ENCODE data around the gene DOK3.
A peak's percentile ranks its signal among the peaks of the same experiment; 100 is the strongest.

Gene DOK3

DNA sequence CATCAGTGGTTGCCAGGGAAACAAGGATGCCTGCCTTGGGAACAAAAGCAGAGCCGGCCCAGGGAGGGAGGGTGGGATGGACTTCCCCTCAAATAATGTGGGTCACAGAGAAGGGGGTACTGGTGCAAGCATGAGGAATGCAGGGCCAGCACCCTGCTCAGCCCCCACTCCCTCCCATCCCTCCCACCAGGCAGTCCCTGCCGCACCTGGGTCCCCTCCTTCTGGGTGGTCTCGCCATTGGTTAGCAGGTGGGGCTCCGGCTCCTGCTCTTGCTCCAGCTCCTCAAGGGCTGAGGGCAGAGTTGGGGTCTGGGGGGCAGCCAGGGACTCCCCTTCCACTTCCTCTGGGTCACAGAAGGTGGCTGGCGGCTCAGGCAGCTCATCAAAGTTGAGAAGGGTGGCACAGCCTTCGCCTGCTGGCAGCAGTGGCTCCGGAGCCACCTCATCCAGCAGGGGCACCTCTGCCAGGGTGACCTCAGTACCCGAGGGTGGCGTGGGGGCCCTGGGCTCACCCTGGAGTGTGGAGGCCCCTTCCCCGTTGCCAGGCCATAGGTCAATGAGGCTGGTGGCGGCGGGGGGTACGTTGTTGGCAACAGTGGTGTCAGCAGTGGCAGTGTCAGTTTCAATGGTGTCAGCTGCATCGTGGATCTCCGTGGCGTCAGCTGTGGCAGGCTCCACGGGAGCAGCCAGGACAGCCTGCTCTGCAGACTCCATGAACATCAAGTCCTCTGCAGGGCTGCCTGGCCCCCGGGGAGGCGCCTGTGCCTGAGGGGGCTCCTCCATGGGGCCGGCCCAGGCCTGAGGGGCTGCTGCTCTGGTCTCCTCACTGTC, 51.6 kb downstream of the DOK3 start:
- no peak overlapping the region for H2AFZ ChIP-seq (ENCODE audit: low read depth, low read length)
- H3K27ac ChIP-seq (ENCODE audit: low read length): no peak overlapping the region
- H3K4me3 ChIP-seq (ENCODE audit: low read depth in 1 of 2, low read length in 2 of 2): no peak overlapping the region
- H4K20me1 ChIP-seq (ENCODE audit: insufficient read depth, low read length): peaks cover 42% of the 10 kb centered on the region
- TF ChIP-seq, protein P1, sequence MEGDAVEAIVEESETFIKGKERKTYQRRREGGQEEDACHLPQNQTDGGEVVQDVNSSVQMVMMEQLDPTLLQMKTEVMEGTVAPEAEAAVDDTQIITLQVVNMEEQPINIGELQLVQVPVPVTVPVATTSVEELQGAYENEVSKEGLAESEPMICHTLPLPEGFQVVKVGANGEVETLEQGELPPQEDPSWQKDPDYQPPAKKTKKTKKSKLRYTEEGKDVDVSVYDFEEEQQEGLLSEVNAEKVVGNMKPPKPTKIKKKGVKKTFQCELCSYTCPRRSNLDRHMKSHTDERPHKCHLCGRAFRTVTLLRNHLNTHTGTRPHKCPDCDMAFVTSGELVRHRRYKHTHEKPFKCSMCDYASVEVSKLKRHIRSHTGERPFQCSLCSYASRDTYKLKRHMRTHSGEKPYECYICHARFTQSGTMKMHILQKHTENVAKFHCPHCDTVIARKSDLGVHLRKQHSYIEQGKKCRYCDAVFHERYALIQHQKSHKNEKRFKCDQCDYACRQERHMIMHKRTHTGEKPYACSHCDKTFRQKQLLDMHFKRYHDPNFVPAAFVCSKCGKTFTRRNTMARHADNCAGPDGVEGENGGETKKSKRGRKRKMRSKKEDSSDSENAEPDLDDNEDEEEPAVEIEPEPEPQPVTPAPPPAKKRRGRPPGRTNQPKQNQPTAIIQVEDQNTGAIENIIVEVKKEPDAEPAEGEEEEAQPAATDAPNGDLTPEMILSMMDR (IDR thresholded peaks at IDR 0.05; ENCODE audit: borderline replicate concordance, extremely low read depth, low read length, poor library complexity, severe bottlenecking): no peak
- no peak for TF ChIP-seq EZH2 (IDR thresholded peaks at IDR 0.05; ENCODE audit: borderline replicate concordance, low read depth, low read length, severe bottlenecking)
- ATAC-seq (ENCODE audit: insufficient read depth, low read depth): no peak
- no peak overlapping the region for H3K4me2 ChIP-seq (ENCODE audit: insufficient read depth, low read length)
- DNase-seq: no peak
- H3K27me3 ChIP-seq (ENCODE audit: insufficient read depth, low read length, poor library complexity): no peaks in the 10 kb centered on the region
- no peak overlapping the region for H3K9ac ChIP-seq (ENCODE audit: low read depth, low read length)
- H3K4me1 ChIP-seq (ENCODE audit: insufficient read depth, low read length): peaks cover 30% of the 10 kb centered on the region
- H3K36me3 ChIP-seq (ENCODE audit: insufficient read depth, low read length): peaks cover 34% of the 10 kb centered on the region
- H3K9me3 ChIP-seq (ENCODE audit: insufficient read depth, low read length, severe bottlenecking): no peaks in the 10 kb centered on the region
- H3K79me2 ChIP-seq (ENCODE audit: insufficient read depth, low read length): no peaks in the 10 kb centered on the region

DNA sequence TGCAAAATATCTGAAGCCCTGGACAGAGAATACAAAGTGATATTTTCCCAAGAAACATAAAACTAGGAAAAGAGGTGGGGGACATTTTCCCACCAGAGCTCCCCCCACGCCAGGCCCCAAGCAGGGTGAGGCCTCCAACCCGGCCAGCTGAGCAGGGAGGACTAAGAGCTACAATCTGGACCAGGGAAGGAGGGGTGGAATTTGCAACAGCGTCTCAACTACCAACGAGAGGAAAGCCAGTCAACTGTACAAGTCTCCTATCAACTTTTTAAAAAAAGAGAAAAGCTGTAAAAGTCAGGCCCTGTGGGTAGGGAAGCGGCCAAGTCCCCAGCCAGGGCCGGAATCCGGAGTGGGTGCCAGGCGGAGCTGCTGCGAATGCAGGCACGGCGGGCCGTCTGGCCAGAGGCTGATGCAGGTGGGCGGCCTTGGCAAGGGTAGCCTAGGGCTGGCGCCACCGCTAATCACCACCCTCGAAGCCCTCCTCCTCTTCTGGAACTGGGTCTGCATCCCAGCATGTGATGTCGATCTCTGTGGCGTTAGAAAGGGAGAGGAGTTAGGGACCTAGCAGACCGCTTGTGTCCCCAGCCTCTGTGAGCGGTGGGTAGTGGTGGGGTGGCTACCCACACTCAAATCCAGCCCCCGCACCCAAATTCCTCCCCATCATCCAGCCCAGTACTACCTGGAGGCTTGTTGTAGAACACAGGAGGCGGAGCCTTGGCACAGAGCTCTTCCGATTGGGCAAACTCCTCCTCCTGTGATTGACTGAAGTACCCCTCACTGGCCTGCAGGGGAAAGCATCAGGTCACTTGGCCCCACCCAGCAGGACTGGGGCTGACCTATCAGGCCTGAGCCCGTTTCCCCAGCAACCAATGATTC, 52.4 kb downstream of the DOK3 start:
- ATAC-seq (ENCODE audit: insufficient read depth, low read depth) (no peak), DNase-seq (peak; percentile 50)
- no peaks in the 10 kb centered on the region for H3K27me3 ChIP-seq (ENCODE audit: insufficient read depth, low read length, poor library complexity)
- peaks cover 30% of the 10 kb centered on the region for H3K36me3 ChIP-seq (ENCODE audit: insufficient read depth, low read length)
- TF ChIP-seq EZH2 (IDR thresholded peaks at IDR 0.05; ENCODE audit: borderline replicate concordance, low read depth, low read length, severe bottlenecking): no peak
- TF ChIP-seq, protein P1 (IDR thresholded peaks at IDR 0.05; ENCODE audit: borderline replicate concordance, extremely low read depth, low read length, poor library complexity, severe bottlenecking): peak; percentile 38
- peaks cover 49% of the 10 kb centered on the region for H4K20me1 ChIP-seq (ENCODE audit: insufficient read depth, low read length)
- no peak overlapping the region for H2AFZ ChIP-seq (ENCODE audit: low read depth, low read length)
- no peaks in the 10 kb centered on the region for H3K79me2 ChIP-seq (ENCODE audit: insufficient read depth, low read length)
- H3K9me3 ChIP-seq (ENCODE audit: insufficient read depth, low read length, severe bottlenecking): no peaks in the 10 kb centered on the region
- no peak overlapping the region for H3K27ac ChIP-seq (ENCODE audit: low read length)
- H3K4me1 ChIP-seq (ENCODE audit: insufficient read depth, low read length): peaks cover 30% of the 10 kb centered on the region
- no peak overlapping the region for H3K4me3 ChIP-seq (ENCODE audit: low read depth in 1 of 2, low read length in 2 of 2)
- no peak overlapping the region for H3K9ac ChIP-seq (ENCODE audit: low read depth, low read length)
- H3K4me2 ChIP-seq (ENCODE audit: insufficient read depth, low read length): no peak overlapping the region; the same call in 1 of the 2 replicates

- H3K36me3 ChIP-seq (ENCODE audit: insufficient read depth, low read length): peaks cover 30% of the 10 kb centered on the region
- no peaks in the 10 kb centered on the region for H3K9me3 ChIP-seq (ENCODE audit: insufficient read depth, low read length, severe bottlenecking)
- no peak overlapping the region for H3K27ac ChIP-seq (ENCODE audit: low read length)
- H2AFZ ChIP-seq (ENCODE audit: low read depth, low read length): no peak overlapping the region
- peak overlapping the region; percentile 98 for H3K4me2 ChIP-seq (ENCODE audit: insufficient read depth, low read length)
- DNase-seq (no peak), ATAC-seq (ENCODE audit: insufficient read depth, low read depth) (no peak)
- H4K20me1 ChIP-seq (ENCODE audit: insufficient read depth, low read length): peaks cover 54% of the 10 kb centered on the region
- no peak overlapping the region for H3K4me3 ChIP-seq (ENCODE audit: low read depth in 1 of 2, low read length in 2 of 2)
- no peaks in the 10 kb centered on the region for H3K27me3 ChIP-seq (ENCODE audit: insufficient read depth, low read length, poor library complexity)
- H3K9ac ChIP-seq (ENCODE audit: low read depth, low read length): no peak overlapping the region
- TF ChIP-seq, protein P1 (IDR thresholded peaks at IDR 0.05; ENCODE audit: borderline replicate concordance, extremely low read depth, low read length, poor library complexity, severe bottlenecking): no peak
- no peak for TF ChIP-seq EZH2 (IDR thresholded peaks at IDR 0.05; ENCODE audit: borderline replicate concordance, low read depth, low read length, severe bottlenecking)
- H3K79me2 ChIP-seq (ENCODE audit: insufficient read depth, low read length): no peaks in the 10 kb centered on the region
- H3K4me1 ChIP-seq (ENCODE audit: insufficient read depth, low read length): peaks cover 30% of the 10 kb centered on the region
Measured at GRCh38 chr5:177456591-177456964, 53.0 kb downstream of the DOK3 start.

Measured in DND-41 (cell line).